HL-60 (cell line): ENCODE measurements around the gene ULK1.
A peak's percentile ranks its signal among the peaks of the same experiment; 100 is the strongest.
"Not testable (repeated sequence)": the region's sequence is repeated elsewhere in the genome, so short reads cannot be mapped to it uniquely, and the experiment has no call there.

Experiments used
- DNase-seq, 2 experiments: peaks; one replicate each; pipeline ENCODE4 v3.0.0-alpha.2; 2010 to 2020; ENCODE audit warnings: low read depth in 1 of 2, low spot score in 1 of 2
- H3K27ac ChIP-seq: fragments of 250-450 bp; sonication (Bioruptor Pico); replicated peaks from 2 replicates; pipeline ENCODE4 v1.5.1; 2020; ENCODE audit warnings: mild to moderate bottlenecking, moderate library complexity
- H3K27me3 ChIP-seq: fragments of 250-450 bp; sonication (Bioruptor Pico); 2 replicates; pipeline ENCODE4 v1.5.1; 2021; ENCODE audit warnings: mild to moderate bottlenecking, moderate library complexity; ENCODE audit not compliant: insufficient read depth, poor library complexity, severe bottlenecking
- H3K4me3 ChIP-seq: replicated peaks from 2 replicates; pipeline ENCODE4 v1.5.1; 2011; ENCODE audit warnings: mild to moderate bottlenecking, control low read depth, low read length; ENCODE audit not compliant: insufficient read depth
- CTCF ChIP-seq: IDR thresholded peaks from one replicate; pipeline ENCODE4 v1.5.1; 2011; ENCODE audit warnings: low read length, control low read depth, inconsistent platforms; ENCODE audit not compliant: insufficient read depth
- GABPA ChIP-seq: IDR thresholded peaks from 2 replicates; pipeline ENCODE4 v1.6.1; 2012; ENCODE audit warnings: low read depth
- POLR2AphosphoS5 ChIP-seq: IDR thresholded peaks from 2 replicates; pipeline ENCODE4 v1.6.1; 2012; ENCODE audit warnings: low read depth
- SPI1 ChIP-seq: IDR thresholded peaks from 2 replicates; pipeline ENCODE4 v1.6.1; 2012; ENCODE audit warnings: low read depth, mild to moderate bottlenecking, borderline replicate concordance
- TF ChIP-seq, protein P1 (sequence below): IDR thresholded peaks from 2 replicates; pipeline ENCODE4 v1.6.1; 2012; ENCODE audit warnings: low read depth; ENCODE audit not compliant: insufficient replicate concordance

ULK1 gene

DNA sequence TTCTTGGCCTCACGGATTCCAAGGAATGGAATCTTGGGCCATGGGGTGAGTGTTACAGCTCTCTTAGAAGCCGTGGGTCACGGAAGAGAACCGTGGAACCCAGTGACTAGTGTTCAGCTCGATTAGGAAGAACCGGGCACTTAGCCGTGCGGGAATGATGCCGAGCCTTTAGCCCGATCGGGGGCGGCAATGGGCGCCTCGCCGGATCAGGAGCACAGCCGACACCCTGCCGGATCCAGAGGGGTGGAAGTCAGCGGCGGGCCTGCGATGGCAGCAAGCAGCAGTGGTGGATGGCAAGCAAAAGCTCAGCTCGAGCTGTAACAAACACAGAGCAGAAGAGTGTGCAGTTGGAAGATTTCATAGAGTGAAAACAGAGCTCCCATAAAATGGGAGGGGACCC, 21.1 kb upstream of the ULK1 start:
- peak overlapping the region; percentile 86 for H3K27ac ChIP-seq
- H3K27me3 ChIP-seq: no peaks in the 10 kb centered on the region
- no peak overlapping the region for H3K4me3 ChIP-seq
- no peak for TF ChIP-seq SPI1
- TF ChIP-seq GABPA: no peak
- TF ChIP-seq, protein P1, sequence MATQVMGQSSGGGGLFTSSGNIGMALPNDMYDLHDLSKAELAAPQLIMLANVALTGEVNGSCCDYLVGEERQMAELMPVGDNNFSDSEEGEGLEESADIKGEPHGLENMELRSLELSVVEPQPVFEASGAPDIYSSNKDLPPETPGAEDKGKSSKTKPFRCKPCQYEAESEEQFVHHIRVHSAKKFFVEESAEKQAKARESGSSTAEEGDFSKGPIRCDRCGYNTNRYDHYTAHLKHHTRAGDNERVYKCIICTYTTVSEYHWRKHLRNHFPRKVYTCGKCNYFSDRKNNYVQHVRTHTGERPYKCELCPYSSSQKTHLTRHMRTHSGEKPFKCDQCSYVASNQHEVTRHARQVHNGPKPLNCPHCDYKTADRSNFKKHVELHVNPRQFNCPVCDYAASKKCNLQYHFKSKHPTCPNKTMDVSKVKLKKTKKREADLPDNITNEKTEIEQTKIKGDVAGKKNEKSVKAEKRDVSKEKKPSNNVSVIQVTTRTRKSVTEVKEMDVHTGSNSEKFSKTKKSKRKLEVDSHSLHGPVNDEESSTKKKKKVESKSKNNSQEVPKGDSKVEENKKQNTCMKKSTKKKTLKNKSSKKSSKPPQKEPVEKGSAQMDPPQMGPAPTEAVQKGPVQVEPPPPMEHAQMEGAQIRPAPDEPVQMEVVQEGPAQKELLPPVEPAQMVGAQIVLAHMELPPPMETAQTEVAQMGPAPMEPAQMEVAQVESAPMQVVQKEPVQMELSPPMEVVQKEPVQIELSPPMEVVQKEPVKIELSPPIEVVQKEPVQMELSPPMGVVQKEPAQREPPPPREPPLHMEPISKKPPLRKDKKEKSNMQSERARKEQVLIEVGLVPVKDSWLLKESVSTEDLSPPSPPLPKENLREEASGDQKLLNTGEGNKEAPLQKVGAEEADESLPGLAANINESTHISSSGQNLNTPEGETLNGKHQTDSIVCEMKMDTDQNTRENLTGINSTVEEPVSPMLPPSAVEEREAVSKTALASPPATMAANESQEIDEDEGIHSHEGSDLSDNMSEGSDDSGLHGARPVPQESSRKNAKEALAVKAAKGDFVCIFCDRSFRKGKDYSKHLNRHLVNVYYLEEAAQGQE: no peak
- TF ChIP-seq POLR2AphosphoS5: no peak
- no peak for TF ChIP-seq CTCF
- DNase-seq: no peak

- H3K27me3 ChIP-seq, H3K4me3 ChIP-seq: not testable (repeated sequence)
- peak overlapping the region; percentile 86 for H3K27ac ChIP-seq
- peak in 1 of 2 experiments; percentile 61 for DNase-seq
These were observed 19.4 kb upstream of the ULK1 start for GRCh38 chr12:131874972-131875371.

DNA sequence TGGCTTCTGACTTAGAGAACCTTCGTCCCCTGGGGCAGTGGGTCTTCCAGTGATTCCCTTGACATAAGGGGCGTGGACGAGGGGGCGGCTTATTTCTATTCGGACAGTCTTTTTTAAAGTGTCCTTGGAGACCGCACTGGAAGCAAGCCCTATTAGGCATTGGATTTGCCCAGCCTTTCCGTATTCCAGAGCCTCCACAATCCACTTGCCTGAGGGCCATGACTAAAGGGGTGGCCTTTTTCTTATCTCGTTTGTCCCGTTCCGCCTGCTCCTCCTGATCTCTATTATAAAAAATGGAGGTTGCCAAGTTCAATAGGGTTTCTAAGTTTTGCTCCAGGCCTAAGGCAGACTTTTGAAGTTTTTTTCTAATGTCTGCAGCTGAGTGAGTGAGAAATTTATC, 17.2 kb upstream of the ULK1 start:
- H3K27ac ChIP-seq: peak overlapping the region; percentile 69
- H3K4me3 ChIP-seq, H3K27me3 ChIP-seq, DNase-seq: not testable (repeated sequence)

DNA sequence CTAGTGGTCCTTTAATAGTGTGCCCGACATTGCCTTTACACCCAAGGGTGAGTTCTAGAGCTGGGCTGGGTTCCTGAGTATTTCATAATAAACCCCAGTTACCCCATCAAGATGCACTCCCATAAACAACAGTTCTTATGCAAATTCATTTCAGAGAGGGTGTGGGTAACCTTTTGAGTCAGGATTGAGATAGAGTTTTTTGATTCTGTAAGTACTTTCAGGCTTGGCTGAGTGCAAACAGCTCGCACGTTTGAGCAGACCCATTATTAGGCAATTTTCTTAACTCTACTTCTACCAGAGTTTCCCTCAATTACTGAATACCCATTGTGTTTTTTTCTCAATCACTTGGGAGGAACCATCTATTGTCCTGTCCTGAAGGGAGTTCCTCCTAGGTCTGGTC, 16.0 kb upstream of the ULK1 start:
- peak overlapping the region; percentile 69 for H3K27ac ChIP-seq
- peak; percentile 72 to 82 for DNase-seq

GRCh38 chr12:131882804-131883520, 11.5 kb upstream of the ULK1 start:
- no peak overlapping the region for H3K4me3 ChIP-seq
- H3K27me3 ChIP-seq: no peaks in the 10 kb centered on the region
- TF ChIP-seq CTCF: no peak
- DNase-seq: peak in 1 of 2 experiments; percentile 61
- no peak overlapping the region; the same call in 1 of the 2 replicates for H3K27ac ChIP-seq

More for the DNA sequence above, 16.0 kb upstream of the ULK1 start:
- H3K4me3 ChIP-seq, H3K27me3 ChIP-seq: not testable (repeated sequence)

- DNase-seq: no peak
- Histone ChIP-seq H3K4me3 (no peak overlapping the region), H3K27me3 (no peaks in the 10 kb centered on the region), H3K27ac (no peak overlapping the region; the same call in 1 of the 2 replicates)
- TF ChIP-seq GABPA (no peak), CTCF (no peak), POLR2AphosphoS5 (no peak)
These were observed 10.9 kb upstream of the ULK1 start for GRCh38 chr12:131883521-131883900.

DNA sequence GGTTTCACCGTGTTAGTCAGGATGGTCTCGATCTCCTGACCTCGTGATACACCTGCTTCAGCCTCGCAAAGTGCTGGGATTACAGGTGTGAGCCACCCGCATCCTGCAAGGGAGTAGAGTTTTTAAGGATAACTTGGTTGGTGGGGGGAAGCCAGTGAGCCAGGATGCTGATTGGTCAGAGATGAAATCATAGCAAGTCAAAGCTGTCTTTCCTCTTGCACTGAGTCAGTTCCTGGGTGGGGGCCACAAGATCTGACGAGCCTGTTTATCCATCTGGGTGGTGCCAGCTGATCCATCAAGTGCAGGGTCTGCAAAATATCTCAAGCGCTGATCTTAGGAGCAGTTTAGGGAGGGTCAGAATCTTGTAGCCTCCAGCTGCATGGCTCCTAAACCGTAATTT, 9.3 kb upstream of the ULK1 start:
- H3K27ac ChIP-seq, H3K4me3 ChIP-seq, DNase-seq, H3K27me3 ChIP-seq: not testable (repeated sequence)
